ENCODE results near the gene ALKBH7. TPM values are rescaled to one million over a fixed set of nuclear protein-coding genes. Genes with fewer than 3 reads are reported as not detected.

The ALKBH7 gene
- total and polyA plus RNA-seq, 12 donors: 3.2 to 137 (median 80.1) TPM

GRCh38 chr19:6381030-6381750, 8.6 kb downstream of the ALKBH7 start:
- H3K27ac ChIP-seq: no peak overlapping the region
- H3K9me3 ChIP-seq (replicated peaks in 1 of 3): no peaks in the 10 kb centered on the region
- WGBS, 4 donors: 96 to 97% (median 97%) methylated on average over 31 to 40 of the region's 40 CpGs
- DNase-seq: no peak
- intact Hi-C loops (cut with DNase I): no loop called here
- peaks cover 0 to 75% of the 10 kb centered on the region in 2 donors for H3K36me3 ChIP-seq (replicated peaks in 1 of 2)
- no peak overlapping the region for H3K4me3 ChIP-seq
- no peaks in the 10 kb centered on the region for H3K4me1 ChIP-seq (replicated peaks in 1 of 2)
- TF ChIP-seq POLR2A (IDR thresholded peaks at IDR 0.05) (no peak), CTCF (IDR thresholded peaks at IDR 0.05) (no peak)
- H3K27me3 ChIP-seq: no peaks in the 10 kb centered on the region

DNA sequence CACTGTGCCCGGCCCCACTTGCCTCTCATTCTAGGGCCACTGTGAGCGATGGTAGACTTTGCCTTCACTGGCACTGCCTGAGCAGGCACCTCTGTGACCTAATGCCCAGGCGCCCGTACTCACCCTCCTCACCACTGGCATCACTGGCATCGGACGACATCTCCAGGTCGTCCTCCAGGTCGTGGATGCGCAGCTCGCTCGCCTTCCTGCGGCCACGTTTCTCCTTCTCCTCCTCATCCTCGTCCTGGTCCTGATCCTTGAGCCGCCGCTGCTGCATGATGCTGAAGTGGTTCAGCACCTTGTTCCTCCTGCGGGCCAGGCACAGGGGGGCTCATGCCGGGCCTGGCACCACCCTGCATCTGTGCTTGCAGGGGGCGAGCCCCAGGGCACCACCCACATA, 10.6 kb downstream of the ALKBH7 start:
- no peak overlapping the region for H3K4me3 ChIP-seq
- no peak overlapping the region for H3K27ac ChIP-seq
- no peak for TF ChIP-seq POLR2A (IDR thresholded peaks at IDR 0.05)
- no peak for TF ChIP-seq CTCF (IDR thresholded peaks at IDR 0.05)
- no peaks in the 10 kb centered on the region for H3K27me3 ChIP-seq
- H3K36me3 ChIP-seq (replicated peaks in 1 of 2): peaks cover 0 to 95% of the 10 kb centered on the region in 2 donors
- no peak for DNase-seq
- 93 to 98% (median 95%) methylated on average over 19 of the region's 19 CpGs for WGBS, 4 donors
- intact Hi-C loops (cut with DNase I): no loop called here
- no peaks in the 10 kb centered on the region for H3K4me1 ChIP-seq (replicated peaks in 1 of 2)
- H3K9me3 ChIP-seq (replicated peaks in 1 of 3): no peaks in the 10 kb centered on the region

DNA sequence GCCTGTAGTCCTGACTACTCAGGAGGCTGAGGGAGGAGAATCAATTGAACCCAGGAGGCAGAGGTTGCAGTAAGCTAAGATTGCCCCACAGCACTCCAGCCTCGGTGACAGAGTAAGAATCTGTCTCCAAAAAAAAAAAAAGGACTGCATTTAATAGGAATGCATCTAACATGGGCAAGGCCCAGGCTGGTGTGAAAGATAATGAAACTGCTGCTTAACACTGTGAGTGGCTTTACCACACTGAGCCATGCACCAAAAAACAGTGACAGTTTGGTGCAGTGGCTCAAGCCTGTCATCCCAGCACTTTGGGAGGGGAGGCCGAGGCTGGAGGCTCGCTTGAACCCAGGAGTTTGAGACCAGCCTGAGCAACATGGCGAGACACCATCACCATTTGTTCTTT, 11.8 kb downstream of the ALKBH7 start:
- DNase-seq: no peak
- 87 to 94% (median 91%) methylated on average over 4 of the region's 4 CpGs for WGBS, 4 donors
- peaks cover 0 to 99% of the 10 kb centered on the region in 2 donors for H3K36me3 ChIP-seq (replicated peaks in 1 of 2)
- no peak overlapping the region for H3K4me3 ChIP-seq
- no peaks in the 10 kb centered on the region for H3K4me1 ChIP-seq (replicated peaks in 1 of 2)
- H3K27me3 ChIP-seq: no peaks in the 10 kb centered on the region
- H3K27ac ChIP-seq: no peak overlapping the region
- TF ChIP-seq CTCF (IDR thresholded peaks at IDR 0.05) (no peak), POLR2A (IDR thresholded peaks at IDR 0.05) (no peak)
- no peaks in the 10 kb centered on the region for H3K9me3 ChIP-seq (replicated peaks in 1 of 3)
- intact Hi-C loops (cut with DNase I): no loop called here

DNA sequence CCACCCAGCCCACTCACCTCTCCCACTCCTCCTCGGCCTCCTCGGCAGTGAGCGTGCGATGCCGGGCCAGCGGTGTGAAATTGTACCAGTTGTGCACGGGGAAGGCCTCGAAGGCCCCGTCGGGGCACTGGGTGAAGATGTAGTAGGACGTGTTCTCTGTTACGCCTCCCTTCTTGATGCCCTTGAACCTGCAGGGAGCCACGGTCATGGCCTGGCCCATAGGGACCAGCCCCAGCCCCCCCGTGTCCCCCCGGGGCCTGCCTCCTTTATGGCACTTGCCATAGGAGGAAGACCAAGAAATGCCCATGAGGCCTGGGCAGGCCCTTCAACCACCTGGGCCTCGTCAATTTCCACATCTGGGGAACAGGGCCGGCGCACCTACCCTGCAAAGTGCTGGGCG, 14.8 kb downstream of the ALKBH7 start:
- H3K4me3 ChIP-seq: no peak overlapping the region
- H3K9me3 ChIP-seq (replicated peaks in 1 of 3): no peaks in the 10 kb centered on the region
- intact Hi-C loops (cut with DNase I): no loop called here
- no peak for DNase-seq
- 92 to 94% (median 94%) methylated on average over 12 to 19 of the region's 19 CpGs for WGBS, 4 donors
- H3K4me1 ChIP-seq (replicated peaks in 1 of 2): peaks cover 5 to 9% of the 10 kb centered on the region in 2 donors
- TF ChIP-seq POLR2A (IDR thresholded peaks at IDR 0.05): no peak
- TF ChIP-seq CTCF (IDR thresholded peaks at IDR 0.05): no peak
- H3K27ac ChIP-seq: no peak overlapping the region
- no peaks in the 10 kb centered on the region for H3K27me3 ChIP-seq
- H3K36me3 ChIP-seq (replicated peaks in 1 of 2): peaks cover 0 to 84% of the 10 kb centered on the region in 2 donors
